ENCODE results near the gene CEP128.

Gene CEP128

GRCh38 chr14:80523518-80524117 lies 417.9 kb downstream of the CEP128 start:
- no peak for DNase-seq

- DNase-seq, result no peak
Measured at GRCh38 chr14:80522936-80523335, 418.6 kb downstream of the CEP128 start.

- DNase-seq, result no peak
Measured at GRCh38 chr14:80522411-80522810, 419.1 kb downstream of the CEP128 start.

GRCh38 chr14:80521456-80521855 lies 420.1 kb downstream of the CEP128 start:
- DNase-seq, result no peak

DNA sequence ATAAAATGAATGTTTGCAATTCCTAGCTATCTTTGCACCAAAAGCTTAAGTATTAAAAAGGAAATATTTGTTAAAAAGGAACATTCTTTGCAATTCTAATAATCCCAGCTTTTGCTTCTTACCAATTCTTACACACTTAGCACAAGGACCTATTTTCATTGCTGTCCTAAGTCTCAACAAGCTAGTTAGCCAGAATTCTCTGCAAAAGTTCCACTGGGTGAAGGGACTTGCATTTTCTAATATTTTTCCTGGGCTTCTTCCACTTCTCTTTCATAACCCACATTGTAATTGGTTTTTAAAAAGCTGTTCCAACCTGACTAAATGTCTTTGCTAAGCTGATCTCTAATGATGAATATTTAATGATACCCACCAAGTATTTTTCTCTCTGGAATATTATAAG lies 422.5 kb downstream of the CEP128 start:
- DNase-seq, result no peak

DNA sequence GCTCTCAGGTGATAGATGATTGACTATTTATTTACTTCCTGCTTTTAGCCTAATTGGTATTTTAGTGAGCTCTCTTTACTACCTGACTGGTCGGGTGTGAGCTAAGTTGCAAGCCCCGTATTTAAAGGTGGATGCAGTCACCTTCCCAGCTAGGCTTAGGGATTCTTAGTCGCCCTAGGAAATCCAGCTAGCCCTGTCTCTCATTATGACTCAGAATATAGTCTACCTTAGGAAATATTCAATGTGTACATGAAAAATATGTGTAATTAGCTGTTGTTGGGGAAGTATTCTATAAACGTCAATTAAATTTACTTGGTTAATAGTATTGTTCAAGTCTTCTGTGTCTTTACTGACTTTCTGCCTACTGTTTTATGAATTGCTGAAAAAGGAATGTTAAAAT lies 423.4 kb downstream of the CEP128 start:
- DNase-seq, result no peak

DNA sequence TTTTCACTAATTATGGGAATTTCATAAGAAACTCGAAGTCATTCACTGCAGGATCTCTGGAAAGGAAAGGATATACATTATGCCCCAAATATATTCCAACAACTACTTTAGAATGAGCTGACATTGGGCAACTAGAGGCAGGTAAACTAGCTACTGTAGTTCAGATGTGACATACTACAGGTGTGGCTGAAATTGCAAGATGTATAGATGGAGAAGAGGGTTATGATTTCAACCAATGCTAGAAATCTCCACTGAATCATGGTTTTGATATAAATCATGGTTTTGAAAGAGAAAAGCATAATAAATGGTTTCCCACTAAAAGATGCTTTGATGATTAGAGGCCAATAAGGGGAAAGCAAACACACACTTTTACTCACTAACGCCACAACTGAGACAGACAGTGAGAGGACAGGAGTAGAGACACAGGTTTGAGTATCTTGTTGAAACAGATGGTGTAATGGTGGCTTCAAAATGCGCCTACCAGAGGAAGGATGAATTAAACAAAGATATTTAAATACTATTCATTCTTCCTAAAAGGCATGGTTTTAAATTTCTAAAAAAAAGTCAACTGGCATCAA lies 434.2 kb downstream of the CEP128 start:
- no peak for DNase-seq

- no peak for DNase-seq
Measured at GRCh38 chr14:80504781-80505180, 436.8 kb downstream of the CEP128 start.

GRCh38 chr14:80498533-80498932 lies 443.0 kb downstream of the CEP128 start:
- no peak for DNase-seq

GRCh38 chr14:80496090-80496489 lies 445.4 kb downstream of the CEP128 start:
- no peak for DNase-seq

DNA sequence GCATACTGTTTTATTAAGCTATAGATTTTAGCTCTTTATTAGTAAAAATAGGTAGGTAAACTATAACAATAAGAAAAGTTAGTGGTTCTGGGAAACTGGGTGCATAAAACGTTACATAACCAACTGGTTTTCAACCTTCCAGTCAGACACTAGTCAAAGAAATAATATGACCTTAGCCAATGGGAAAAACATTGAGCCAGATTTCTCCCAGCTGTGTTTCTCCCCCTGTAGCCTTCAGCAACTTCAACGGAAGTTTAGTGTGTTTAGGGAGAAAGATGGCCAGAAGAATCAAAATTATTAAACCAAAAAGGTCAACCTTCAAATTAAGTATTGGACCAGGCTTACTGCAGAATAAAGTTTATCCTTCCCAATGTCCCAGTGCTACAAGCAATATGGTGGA lies 446.8 kb downstream of the CEP128 start:
- no peak for DNase-seq

GRCh38 chr14:80493620-80494019 lies 447.9 kb downstream of the CEP128 start:
- DNase-seq, result no peak

- no peak for DNase-seq
Measured at GRCh38 chr14:80491650-80492049, 449.9 kb downstream of the CEP128 start.

DNA sequence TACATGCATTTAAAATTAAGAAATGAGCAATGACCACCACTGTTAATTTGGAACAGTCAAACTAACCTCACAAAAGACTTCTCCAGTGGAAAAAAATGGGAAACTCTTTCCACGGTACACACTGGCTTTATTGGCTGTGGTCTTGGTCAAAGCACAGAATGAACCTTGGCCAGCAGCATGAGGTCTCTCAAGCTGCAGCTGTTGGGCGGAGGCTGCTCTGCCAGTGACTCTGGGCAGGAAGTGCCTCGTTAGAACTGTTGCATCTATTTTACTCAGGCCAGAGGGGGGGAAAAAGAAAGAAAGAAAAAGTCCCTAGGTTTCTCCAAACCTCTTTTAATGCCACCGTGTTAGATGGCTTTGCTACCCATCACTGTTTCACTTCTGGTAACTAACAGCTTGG lies 450.4 kb downstream of the CEP128 start:
- no peak for DNase-seq

DNA sequence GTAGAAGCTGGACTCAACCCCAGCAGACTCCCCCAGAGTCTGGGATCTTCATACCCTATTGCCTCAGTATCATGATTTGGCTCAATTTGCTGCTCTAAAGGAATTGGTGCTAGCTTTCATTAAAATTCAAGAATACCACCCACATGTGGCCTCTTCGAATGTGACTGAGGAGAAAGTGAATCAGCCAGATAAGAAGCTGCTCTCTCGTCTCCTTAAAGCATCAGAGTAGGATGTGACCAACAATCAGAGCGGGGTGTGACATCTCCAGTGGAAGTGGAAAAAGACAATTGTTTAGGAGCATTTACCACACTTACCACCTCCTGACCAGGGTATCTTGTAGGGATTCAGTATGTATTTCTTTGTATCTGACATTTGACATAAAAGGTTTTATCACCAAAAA lies 452.0 kb downstream of the CEP128 start:
- no peak for DNase-seq

DNA sequence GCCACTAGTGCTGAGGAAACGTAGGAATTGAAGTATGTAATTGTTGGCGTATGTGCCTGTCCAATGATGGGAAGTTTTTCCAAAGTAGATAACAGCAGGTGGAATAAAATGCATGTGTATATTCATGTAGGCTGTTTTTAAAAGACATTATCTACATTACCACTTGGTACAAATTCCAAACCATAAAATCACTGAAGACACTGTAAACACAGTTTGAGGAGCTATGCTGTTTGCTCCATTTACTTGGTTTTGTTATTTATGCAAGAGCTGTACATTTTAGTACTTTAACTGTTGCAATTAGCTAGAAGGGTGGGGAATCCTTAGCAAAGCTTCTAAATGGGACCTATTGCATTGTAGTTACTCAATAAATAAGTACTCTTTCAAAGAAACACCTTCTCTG lies 455.8 kb downstream of the CEP128 start:
- no peak for DNase-seq

DNA sequence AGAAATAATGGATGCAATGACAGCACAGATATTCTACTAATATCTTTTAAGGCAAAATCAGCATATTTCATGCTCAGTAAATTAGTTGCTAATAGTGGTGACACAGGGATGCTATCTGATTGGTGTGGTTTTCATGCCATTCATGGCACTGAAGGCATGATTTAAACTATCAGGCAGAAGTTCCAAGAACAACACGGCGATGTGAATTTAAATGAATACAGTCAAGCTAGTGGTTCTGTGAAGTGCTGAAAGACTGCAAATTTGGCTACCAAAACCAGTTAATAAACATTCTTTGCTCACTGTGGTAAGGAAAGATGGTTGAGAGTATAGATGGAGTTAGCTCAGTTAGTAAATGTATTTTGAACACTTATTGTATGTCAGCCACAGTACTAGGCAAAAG lies 458.2 kb downstream of the CEP128 start:
- DNase-seq, result no peak

DNA sequence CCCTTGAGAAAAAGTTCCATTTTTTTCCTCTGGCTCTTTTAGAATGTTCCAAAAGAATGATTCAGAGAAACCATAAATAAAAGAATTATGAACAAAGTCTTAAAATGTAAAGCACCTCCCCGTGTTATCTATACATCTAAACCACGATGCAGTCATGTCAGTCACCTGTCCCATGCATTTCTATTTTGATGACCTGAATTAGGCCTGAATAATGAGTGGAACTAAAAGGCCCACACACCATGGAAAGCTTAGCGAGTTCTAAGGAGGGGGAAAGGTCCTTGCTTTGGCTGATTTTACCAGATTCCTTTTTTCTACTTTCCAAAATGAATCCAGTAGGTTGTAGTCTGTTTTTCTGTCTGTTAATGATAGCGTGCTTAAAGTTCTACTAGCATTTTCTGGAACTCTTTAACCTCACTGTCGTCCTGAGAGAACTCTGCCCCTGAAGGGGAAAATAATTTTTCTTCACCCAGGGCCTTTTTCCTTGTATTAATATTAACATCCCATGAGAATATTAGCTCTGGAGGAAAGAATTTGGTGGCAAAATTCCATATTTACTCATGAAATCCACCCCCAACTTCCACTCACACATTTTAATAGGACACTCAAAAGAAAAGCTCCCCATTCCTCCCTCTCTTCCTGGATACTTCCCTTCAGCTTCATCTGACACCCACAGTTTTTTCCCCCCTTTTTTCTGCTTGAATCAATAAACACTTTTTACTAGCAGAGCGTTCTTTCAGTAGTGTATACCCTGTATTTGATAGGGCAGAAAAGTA lies 464.0 kb downstream of the CEP128 start:
- no peak for DNase-seq

DNA sequence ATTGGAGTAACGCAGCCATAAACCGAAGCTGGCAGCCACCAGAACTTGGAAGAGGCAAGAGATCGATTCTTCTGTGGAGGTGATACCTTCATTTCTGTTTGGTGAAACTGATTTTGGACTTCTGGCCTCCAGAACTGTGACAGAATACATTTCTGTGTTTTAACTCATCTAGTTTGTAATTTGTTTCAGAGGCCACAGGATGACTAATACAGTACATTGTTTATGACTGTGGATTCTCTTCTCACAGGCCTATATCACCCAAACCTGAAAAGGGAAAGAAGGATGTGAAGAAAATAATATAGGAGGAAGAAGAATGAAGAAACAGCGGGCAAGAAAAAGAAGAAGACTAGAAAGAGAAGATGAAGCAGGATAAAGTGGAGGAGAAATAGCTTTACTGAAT lies 466.5 kb downstream of the CEP128 start:
- DNase-seq, result no peak

DNA sequence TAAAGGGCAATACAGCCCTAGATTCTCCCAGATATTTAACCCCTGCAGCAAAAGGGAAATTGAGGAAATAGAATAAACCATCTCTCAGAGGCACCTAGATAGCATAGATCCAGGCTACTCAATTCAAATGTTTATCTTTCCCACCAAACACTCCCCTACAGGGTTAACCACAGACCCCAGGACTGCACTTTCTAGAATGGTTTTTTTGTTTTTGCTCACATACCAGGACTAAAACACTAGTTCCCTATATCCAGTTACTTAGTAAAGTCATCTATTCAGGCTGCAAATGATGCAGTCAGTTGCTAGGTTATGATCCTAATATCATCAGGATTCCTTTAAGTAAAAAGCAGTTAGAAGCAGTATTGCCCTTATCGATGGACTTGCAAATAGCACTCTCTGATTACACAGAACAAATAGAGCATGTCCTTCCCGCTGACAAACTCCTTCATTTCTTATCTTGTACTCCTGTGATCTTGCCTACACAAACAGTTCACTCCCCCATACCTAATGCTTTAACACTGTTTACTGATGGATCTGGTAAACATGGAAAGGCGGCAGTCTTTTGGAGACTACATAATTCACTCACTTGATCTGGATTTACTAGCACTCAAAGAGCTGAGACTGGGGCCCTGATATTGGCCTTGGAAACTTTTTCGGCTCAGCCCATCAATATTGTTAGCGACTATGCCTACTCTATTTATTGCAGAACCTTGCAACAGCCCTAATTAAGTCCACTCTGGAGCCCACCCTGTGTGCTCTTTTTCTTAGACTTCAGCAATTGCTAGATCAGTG lies 473.0 kb downstream of the CEP128 start:
- DNase-seq, result no peak

GRCh38 chr14:80465546-80466220 lies 475.9 kb downstream of the CEP128 start:
- no peak for DNase-seq

GRCh38 chr14:80464531-80465149 lies 476.9 kb downstream of the CEP128 start:
- DNase-seq, result no peak

- DNase-seq, result no peak
Measured at GRCh38 chr14:80456209-80456608, 485.3 kb downstream of the CEP128 start.
